Heart left ventricle (tissue), 16 donors: ENCODE results near the gene CHID1. TPM values are rescaled to one million over a fixed set of nuclear protein-coding genes. Genes with fewer than 3 reads are reported as not detected.

Source experiments
- ATAC-seq, 4 donors: fragments of 200-7000 bp; cut with Tn5 transposase; one replicate each; pipeline ENCODE4 v1.9.1; 2020 to 2022; ENCODE audit warnings: moderate library complexity in 4 of 4, mild to moderate bottlenecking in 3 of 4, moderate number of reproducible peaks in 1 of 4
- DNase-seq, 5 donors: peaks; one replicate each; pipeline ENCODE4 v3.0.0-alpha.2; 2020
- H3K27ac ChIP-seq, 12 donors: fragments of 200-600 bp; sonication (generic) in 4 of 12; one replicate each; pipeline versions ENCODE4 v1.5.0 to v1.8.0; 2016 to 2022; ENCODE audit warnings: mild to moderate bottlenecking in 2 of 12
- H3K27me3 ChIP-seq, 9 donors: fragments of 200-600 bp; sonication (generic) in 2 of 9; one replicate each; pipeline versions ENCODE4 v1.5.1 to v1.8.0; 2016 to 2022; ENCODE audit warnings: mild to moderate bottlenecking in 3 of 9
- H3K36me3 ChIP-seq, 9 donors: fragments of 200-600 bp; sonication (generic) in 2 of 9; one replicate each; pipeline versions ENCODE4 v1.5.0 to v1.8.0; 2018 to 2022; ENCODE audit warnings: mild to moderate bottlenecking in 2 of 9
- H3K4me1 ChIP-seq, 12 donors: fragments of 200-600 bp; sonication (generic) in 4 of 12; one replicate each; pipeline versions ENCODE4 v1.5.0 to v1.8.0; 2016 to 2022; ENCODE audit warnings: mild to moderate bottlenecking in 3 of 12
- H3K4me3 ChIP-seq, 12 donors: fragments of 200-600 bp; sonication (generic) in 4 of 12; one replicate each; pipeline versions ENCODE4 v1.5.0 to v1.8.0; 2017 to 2022; ENCODE audit warnings: mild to moderate bottlenecking in 9 of 12, moderate library complexity in 4 of 12
- H3K9me3 ChIP-seq, 12 donors: fragments of 200-600 bp; sonication (generic) in 4 of 12; one replicate each; pipeline versions ENCODE4 v1.5.0 to v1.8.0; 2016 to 2022; ENCODE audit warnings: mild to moderate bottlenecking in 1 of 12
- CTCF ChIP-seq, 12 donors: fragments of 200-600 bp; sonication (generic) in 4 of 12; IDR thresholded peaks; one replicate each; pipeline versions ENCODE4 v1.5.0 to v1.8.0; 2018 to 2022; ENCODE audit warnings: antibody characterized with exemption in 12 of 12, mild to moderate bottlenecking in 5 of 12
- POLR2A ChIP-seq, 2 donors: fragments of 450-650 bp; IDR thresholded peaks; one replicate each; pipeline ENCODE4 v1.6.1; 2017; ENCODE audit warnings: antibody characterized with exemption in 2 of 2, mild to moderate bottlenecking in 2 of 2, moderate library complexity in 2 of 2
- WGBS, 4 donors: extraction: QIAGEN DNeasy Blood & Tissue Kit in 2 of 4; methylation state at CpG; one replicate each; pipeline versions ENCODE4 v1.1.5 to v1.1.7; 2013 to 2018; 5-methylcytosine and 5-hydroxymethylcytosine counted together
- intact Hi-C, 10 donors: fragments of 100-400 bp; cut with DNase I; formaldehyde crosslinking; loops; one replicate each; pipeline versions ENCODE4 v1.11.1 to v1.14.2; 2022
- polyA plus RNA-seq, 2 donors: library from polyadenylated mRNA; stranded (reverse); fragments of 200-250 nt; gene quantifications; one replicate each; pipeline ENCODE4 v1.2.3, GENCODE V29; 2013
- total RNA-seq, 9 donors: library from RNA; depleted of rRNA in 2 of 9; stranded (reverse); fragments of >200 nt in 2 of 9; fragmentation: NEBNext Ultra II Directional in 3 of 9; extraction: Animal tissue kit (Norgen Biotek cat#: 25700) in 3 of 9; gene quantifications; one replicate each; pipeline versions ENCODE4 v1.1.0 to v1.2.4, GENCODE V29; 2016 to 2023
- donor health status: ischemic (EF 13 %, LVEDD 7.1; RV severe dilation, severe dysfunction).
- donor health status: healthy with polysubstance abuse.
- donor health status: DM: no; HTN: yes; CAD: no.
- donor health status: DM: no; HTN: no; CAD: no.
- donor health status: ischemic (EF 25% LVEDD 6.9; RV normal size, moderate dysfunction).
- donor health status: ischemic (EF 25% LVEDD 5.7; RV mildly dilated, moderate dysfunction).
- donor health status: healthy.
- donor health status: DM: yes; HTN: yes; CAD: no.
- donor health status: ischemic (EF 35%, LVEDD 5.7; RV mildly dilated, moderate dysfunction).
- donor health status: nonischemic (EF 11% LVEDD 7.7; RV severe dilation, severe dysfunction).
- donor health status: DM: yes; HTN: yes; CAD: no.
- donor health status: PGD.
- donor health status: ischemic (EF 29% LVEDD 5.4; RV normal size, mild dysfunction).
- donor health status: nonischemic (EF 23%, LVEDD 6.1; RV moderate dilation, normal function).

Gene CHID1
- total and polyA plus RNA-seq, 11 donors = 30.8 to 87.7 (median 55.3) TPM

- TF ChIP-seq POLR2A (IDR thresholded peaks at IDR 0.05) (peak in 1 of 2 donors; percentile 26), CTCF (IDR thresholded peaks at IDR 0.05) (no peak)
- DNase-seq (peak in 3 of 5 donors; percentile 60 to 68 (median 67)), ATAC-seq (peak in 2 of 4 donors; percentile 2 to 36)
- intact Hi-C loops = no loop called here
- H3K9me3 ChIP-seq = no peaks in the 10 kb centered on the region
- peaks cover 6 to 83% (median 69%) of the 10 kb centered on the region in 12 donors for H3K4me1 ChIP-seq
- WGBS, 4 donors = 23 to 49% (median 31%) methylated on average over 23 to 40 of the region's 40 CpGs
- H3K27me3 ChIP-seq = peaks cover 0 to 39% (median 0%) of the 10 kb centered on the region in 9 donors
- H3K36me3 ChIP-seq = peaks cover 0 to 15% (median 12%) of the 10 kb centered on the region in 9 donors
- peak overlapping the region; percentile 71 to 91 (median 83) for H3K27ac ChIP-seq
- H3K4me3 ChIP-seq = peak overlapping the region; percentile 1 to 59 (median 50)
These were observed 81.3 kb downstream of the CHID1 start for GRCh38 chr11:829176-829846.

GRCh38 chr11:828506-829175, 82.0 kb downstream of the CHID1 start:
- Histone ChIP-seq H3K27me3 (peaks cover 0 to 39% (median 0%) of the 10 kb centered on the region in 9 donors), H3K4me1 (peaks cover 0 to 77% (median 63%) of the 10 kb centered on the region in 12 donors), H3K36me3 (peaks cover 0 to 21% (median 18%) of the 10 kb centered on the region in 9 donors), H3K27ac (peak overlapping the region; percentile 71 to 91 (median 83)), H3K9me3 (no peaks in the 10 kb centered on the region), H3K4me3 (peak overlapping the region; percentile 1 to 59 (median 50))
- intact Hi-C loops = no loop called here
- ATAC-seq (no peak), DNase-seq (no peak)
- WGBS, 4 donors = 54 to 67% (median 63%) methylated on average over 14 to 21 of the region's 21 CpGs
- TF ChIP-seq POLR2A (IDR thresholded peaks at IDR 0.05) (no peak), CTCF (IDR thresholded peaks at IDR 0.05) (no peak)

GRCh38 chr11:827897-828192, 82.8 kb downstream of the CHID1 start, which contains the start of gene CRACR2B:
CRACR2B (plus strand) TSS chr11:827919; CDS start chr11:828608, 689 bp downstream.
- Histone ChIP-seq H3K36me3 (peaks cover 0 to 29% (median 24%) of the 10 kb centered on the region in 9 donors), H3K27ac (peak within 1 kb of the TSS; percentile 71 to 91 (median 83)), H3K4me3 (peak within 1 kb of the TSS; percentile 39 to 69 (median 60)), H3K27me3 (peaks cover 0 to 39% (median 0%) of the 10 kb centered on the region in 9 donors), H3K9me3 (no peaks in the 10 kb centered on the region), H3K4me1 (peaks cover 0 to 78% (median 61%) of the 10 kb centered on the region in 12 donors)
- intact Hi-C loops = no loop called here
- DNase-seq (no peak), ATAC-seq (no peak)
- TF ChIP-seq POLR2A (IDR thresholded peaks at IDR 0.05) (no peak), CTCF (IDR thresholded peaks at IDR 0.05) (no peak)
- WGBS, 4 donors = 46 to 57% (median 50%) methylated on average over 5 of the region's 5 CpGs
